Activated naive CD4-positive, alpha-beta T cell (primary cell): ENCODE data around the gene BAHCC1.
A peak's percentile ranks its signal among the peaks of the same experiment; 100 is the strongest.

Source experiments
- DNase-seq, 4 experiments: peaks; one replicate each; lab custom pipeline; 2025; lab: John Stamatoyannopoulos, UW

Gene BAHCC1

DNA sequence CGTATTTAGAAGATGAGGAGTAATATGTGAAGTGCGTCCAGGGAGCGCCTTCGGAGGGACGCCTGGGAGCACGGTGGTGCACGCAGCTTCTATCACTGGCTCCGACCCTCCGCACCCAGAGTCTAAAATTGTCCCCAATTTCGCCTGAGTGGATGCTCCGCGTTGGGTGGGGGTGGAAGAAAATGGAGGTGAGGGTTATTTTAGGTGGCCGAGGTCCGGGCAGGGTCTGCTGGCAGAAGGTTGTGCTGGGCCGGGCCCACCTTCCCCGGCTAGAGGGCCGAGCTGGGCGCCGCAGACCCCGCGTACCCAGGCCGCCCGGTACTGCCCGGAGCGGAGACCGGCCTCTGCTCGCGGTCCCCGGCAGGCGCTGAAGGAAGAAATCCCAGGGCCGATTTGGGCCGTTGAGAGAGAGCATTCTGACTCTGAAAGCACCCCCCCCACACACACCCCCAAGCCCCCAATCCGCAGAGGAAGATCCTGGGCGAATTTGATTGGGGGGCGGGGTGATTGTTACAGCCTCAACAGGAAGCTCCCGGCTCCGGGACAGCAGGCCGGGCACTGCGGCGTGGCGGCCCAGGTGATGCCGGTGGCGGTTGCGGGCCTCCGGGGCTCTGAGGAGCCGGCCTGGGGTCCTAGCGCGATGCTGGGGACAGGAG, 3.0 kb downstream of the BAHCC1 start:
- no peak for DNase-seq

- DNase-seq: no peak
These were observed 3.7 kb downstream of the BAHCC1 start for GRCh38 chr17:81398832-81399411.

DNA sequence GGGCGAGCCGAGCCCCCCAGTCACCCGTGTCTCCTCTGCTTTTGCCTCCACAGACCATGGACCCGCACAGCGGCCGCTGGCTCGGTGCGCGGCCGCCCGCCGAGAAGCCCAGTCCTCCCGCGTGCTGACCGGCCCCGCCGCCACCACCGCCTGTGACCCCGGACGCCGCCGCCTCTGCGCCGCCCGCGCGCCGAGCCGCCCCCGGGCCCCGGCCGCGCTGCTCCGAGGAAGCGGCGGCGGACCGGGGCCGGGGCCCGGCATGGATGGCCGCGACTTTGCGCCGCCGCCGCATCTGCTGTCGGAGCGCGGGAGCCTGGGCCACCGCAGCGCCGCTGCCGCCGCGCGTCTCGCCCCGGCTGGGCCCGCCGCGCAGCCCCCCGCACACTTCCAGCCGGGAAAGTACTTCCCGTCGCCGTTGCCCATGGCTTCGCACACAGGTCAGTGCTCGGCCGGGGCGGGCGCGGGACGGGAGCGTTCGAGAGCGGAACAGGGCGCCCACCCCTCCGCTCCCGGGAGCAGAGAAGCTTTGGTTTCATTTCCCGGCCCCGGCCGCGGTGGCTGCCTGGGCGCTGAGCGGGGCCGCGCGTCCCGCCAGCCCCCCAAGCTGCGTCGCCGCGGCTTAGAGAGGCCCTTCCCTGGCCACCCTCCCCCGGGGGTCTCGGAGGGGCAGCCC, 4.4 kb downstream of the BAHCC1 start:
- DNase-seq: no peak

GRCh38 chr17:81400154-81400977, 5.1 kb downstream of the BAHCC1 start:
- DNase-seq: no peak

GRCh38 chr17:81400996-81401722, 5.9 kb downstream of the BAHCC1 start:
- DNase-seq: no peak

GRCh38 chr17:81401723-81402529, 6.7 kb downstream of the BAHCC1 start:
- DNase-seq: no peak

GRCh38 chr17:81402530-81402941, 7.3 kb downstream of the BAHCC1 start:
- DNase-seq: no peak

- no peak for DNase-seq
These were observed 7.8 kb downstream of the BAHCC1 start for GRCh38 chr17:81402981-81403467.

- DNase-seq: no peak
These were observed 8.6 kb downstream of the BAHCC1 start for GRCh38 chr17:81403671-81404534.

- no peak for DNase-seq
These were observed 9.4 kb downstream of the BAHCC1 start for GRCh38 chr17:81404558-81405165.

DNA sequence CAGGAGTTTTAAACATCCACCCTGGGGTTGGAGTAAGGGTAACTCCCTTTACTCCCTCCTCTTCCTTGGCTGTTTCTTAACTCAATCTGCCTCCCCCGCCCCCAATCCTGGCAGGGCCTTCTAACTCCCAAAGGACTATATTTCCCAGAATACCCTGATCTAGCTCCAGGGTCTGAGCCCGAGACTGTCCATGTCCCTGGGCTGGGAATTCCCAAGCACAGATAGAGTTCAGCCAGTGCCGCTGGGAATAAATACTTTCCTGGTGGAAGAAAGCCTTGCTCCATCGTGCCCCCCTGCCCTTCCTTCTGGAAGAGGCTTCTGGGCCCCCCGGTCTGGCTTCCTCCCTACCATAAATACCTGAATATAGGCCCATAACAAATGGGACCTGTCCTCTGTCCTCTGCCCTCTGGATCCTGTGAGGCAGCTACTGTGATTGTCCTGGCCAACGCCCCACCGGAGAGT, 10.2 kb downstream of the BAHCC1 start:
- no peak for DNase-seq

DNA sequence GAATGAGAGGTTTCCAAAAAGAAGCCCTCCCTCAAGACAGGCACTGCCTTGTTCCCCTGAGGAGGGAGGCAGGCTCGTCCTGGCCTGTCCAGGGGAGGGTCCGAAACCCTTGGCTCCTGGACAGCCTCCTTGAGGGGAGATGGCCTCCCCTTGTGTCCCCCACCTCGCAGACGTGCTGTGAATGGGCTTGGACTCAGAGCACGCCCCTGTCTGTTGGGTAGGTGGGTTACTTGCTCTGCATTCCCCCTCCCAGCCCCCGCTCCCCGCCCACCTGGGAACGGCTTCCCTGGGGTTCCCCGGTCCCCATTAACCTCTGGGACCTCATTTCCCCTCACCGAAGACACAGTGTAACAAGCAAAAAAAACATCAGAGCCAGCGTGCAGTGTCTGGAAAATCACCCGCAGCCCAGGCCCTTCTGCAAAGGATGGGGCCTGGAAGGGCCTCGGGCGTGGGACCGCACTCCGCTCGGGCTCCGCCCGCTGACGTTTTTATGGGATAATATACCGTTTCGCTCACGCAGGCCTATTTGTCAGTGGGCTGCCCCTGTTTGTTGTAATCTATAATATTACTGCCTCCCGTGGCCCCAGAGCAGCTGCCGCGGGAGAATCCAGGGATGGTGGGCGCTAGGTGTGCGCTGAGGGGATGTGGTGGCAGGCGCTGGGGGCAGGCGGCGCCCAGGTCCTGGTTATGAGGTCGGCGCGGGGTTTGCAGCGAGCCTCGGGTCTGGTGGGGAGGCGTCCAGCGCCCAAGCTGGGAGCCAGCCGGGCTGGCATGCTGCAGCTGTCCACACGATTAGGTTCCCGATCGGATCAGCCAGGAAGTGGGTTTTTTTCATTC, 11.1 kb downstream of the BAHCC1 start:
- no peak for DNase-seq

DNA sequence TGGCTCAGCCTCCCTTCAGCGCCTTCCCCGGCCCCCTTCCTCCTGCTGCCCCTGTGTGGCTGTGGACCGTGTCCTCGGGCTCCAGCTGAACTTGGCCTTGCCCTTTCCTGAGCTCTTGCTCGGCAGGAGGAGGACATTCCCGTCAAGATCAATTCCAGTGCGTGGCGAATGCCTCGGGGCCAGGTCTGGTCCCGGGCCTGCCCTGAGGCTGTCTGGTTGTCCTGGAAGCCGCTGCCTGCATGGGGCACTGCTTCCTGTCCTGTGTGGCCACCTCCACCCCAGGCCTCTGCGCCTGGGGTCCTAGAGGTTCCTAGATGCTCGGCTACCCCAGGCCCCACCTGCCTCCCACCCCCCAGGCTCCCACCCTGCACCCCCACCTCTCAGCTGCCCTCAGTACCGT, 12.8 kb downstream of the BAHCC1 start:
- no peak for DNase-seq

DNA sequence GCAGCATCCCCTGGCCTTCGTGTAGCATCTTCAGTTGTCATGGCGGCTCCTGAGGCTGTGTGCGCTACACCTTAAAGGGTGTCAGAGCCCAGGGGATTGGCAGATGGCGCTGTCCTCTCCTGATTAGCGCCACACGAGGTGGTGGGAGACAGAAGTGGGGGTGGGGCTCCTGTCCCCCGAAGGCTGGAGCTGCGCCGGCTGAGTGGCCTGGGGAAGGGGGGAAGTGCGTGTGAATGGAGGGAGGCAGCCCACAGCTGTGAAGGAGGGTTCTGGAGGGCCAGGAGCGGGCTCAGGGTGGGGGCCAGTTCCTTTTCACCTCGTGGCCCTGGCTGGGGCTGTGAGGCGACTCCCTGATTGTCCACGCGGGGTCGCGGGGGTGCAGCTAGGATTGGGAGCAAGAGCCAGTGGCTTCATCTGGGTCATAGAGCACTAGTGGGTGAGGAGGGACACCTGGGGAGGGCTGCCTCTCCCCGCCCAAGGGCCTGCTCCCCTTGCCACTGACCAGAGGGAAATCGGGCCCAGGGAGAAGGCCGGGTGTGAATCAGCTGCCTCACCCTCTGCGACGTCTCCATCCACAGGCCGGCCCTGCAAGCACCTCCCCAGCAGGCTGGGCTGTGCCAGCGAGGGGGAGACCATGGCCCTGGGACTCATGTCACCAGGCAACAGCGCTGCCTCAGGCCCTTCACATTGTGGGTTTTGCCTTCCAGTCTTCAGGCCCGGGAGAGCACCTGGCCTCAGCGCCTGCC, 14.1 kb downstream of the BAHCC1 start:
- DNase-seq: no peak

- no peak for DNase-seq
These were observed 15.6 kb downstream of the BAHCC1 start for GRCh38 chr17:81410852-81411251.

DNA sequence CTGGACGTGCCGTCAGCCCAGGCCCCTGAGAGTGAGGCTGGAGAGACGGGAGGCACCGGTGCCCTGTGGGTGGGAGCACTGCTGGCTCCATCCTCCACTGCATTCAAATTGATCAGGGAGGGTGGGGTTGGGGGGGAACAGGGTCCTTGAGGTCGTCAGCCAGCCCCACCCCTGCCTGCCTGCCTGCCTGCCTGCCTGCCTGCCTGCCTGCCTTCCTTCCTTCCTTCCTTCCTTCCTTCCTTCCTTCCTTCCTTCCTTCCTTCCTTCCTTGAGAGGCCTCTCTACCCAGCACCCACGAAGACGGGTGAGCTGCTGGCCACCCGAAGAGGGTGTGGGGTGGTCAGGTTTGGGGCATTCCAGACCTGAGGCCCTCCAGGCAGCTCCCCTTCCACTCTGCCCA, 16.0 kb downstream of the BAHCC1 start:
- no peak for DNase-seq

DNA sequence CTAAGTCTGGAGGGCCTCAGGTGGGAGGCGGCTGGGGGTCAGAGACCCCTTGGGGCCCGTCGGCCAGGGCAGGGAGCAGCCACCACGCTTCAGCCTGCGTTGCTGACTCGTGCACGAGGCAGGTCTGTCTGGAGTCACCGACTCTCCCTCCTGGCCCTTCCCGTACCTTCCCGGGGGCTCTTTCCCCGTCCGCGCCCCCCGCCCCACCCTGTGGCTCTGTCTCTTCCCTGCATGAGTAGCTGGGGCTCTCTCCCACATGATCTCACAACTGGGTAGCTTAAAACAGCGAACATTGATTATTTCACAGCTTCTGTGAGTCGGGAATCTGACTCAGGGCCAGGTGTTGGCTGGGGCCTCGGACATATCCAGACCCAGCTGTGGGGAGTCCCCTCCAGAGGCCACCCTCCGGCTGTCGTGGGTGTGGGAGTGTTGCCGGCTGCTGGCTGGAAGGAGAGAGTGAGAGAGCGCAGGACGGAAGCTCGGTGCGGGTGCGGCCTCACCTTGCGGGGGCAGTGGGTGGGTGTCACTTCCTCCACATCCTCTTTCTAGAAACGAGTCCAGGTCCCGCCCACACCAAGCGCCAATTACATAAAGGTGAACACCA, 17.3 kb downstream of the BAHCC1 start:
- peak in 2 of 4 experiments; percentile 35 to 48 for DNase-seq
